Vagina (tissue), 2 donors: Measurements from ENCODE around the gene CAMK2A.

Experiments used
- POLR2A ChIP-seq, 2 donors: fragments of 450-650 bp; IDR thresholded peaks; one replicate each; pipeline ENCODE4 v1.6.1; 2017; ENCODE audit warnings: antibody characterized with exemption in 2 of 2, mild to moderate bottlenecking in 2 of 2, moderate library complexity in 2 of 2
- POLR2AphosphoS5 ChIP-seq, 2 donors: sonication (generic); formaldehyde crosslinking; IDR thresholded peaks; one replicate each; pipeline ENCODE4 v1.9.0; 2017; ENCODE audit warnings: antibody characterized with exemption in 2 of 2, mild to moderate bottlenecking in 2 of 2, low read depth in 1 of 2; ENCODE audit not compliant: insufficient read depth in 1 of 2
- TF ChIP-seq, protein P1 (sequence below), 3 experiments: fragments of 450-650 bp in 2 of 3; fragments of 200-600 bp in 1 of 3; sonication (generic) in 1 of 3; IDR thresholded peaks; one replicate each; pipeline ENCODE4 v1.5.1; 2017 to 2019; ENCODE audit warnings: antibody characterized with exemption in 3 of 3, mild to moderate bottlenecking in 2 of 3, moderate library complexity in 2 of 3

DNA sequence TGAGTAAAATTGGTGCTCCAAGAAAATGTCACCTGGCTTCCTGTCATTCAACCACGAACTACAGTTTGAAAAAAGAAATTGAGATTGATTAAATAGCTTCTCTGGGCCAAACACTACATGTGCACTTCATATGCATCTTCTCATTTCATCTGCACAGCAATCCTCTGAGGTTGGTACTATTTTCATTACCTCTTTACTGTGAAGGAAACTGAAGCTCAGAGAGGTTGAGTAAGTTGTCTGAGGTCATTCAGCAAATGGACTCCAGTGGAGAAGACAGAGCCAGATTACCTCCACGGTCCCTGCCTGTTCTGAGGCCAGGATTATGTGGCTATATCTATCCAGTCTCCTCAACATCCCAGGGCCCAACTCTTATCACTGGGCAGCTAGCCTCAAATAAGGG is 53.3 kb downstream of the CAMK2A start:
- TF ChIP-seq POLR2A (IDR thresholded peaks at IDR 0.05) (no peak), POLR2AphosphoS5 (IDR thresholded peaks at IDR 0.05; ENCODE audit: insufficient read depth in 1 of 2, low read depth in 1 of 2) (no peak)
- TF ChIP-seq, protein P1, sequence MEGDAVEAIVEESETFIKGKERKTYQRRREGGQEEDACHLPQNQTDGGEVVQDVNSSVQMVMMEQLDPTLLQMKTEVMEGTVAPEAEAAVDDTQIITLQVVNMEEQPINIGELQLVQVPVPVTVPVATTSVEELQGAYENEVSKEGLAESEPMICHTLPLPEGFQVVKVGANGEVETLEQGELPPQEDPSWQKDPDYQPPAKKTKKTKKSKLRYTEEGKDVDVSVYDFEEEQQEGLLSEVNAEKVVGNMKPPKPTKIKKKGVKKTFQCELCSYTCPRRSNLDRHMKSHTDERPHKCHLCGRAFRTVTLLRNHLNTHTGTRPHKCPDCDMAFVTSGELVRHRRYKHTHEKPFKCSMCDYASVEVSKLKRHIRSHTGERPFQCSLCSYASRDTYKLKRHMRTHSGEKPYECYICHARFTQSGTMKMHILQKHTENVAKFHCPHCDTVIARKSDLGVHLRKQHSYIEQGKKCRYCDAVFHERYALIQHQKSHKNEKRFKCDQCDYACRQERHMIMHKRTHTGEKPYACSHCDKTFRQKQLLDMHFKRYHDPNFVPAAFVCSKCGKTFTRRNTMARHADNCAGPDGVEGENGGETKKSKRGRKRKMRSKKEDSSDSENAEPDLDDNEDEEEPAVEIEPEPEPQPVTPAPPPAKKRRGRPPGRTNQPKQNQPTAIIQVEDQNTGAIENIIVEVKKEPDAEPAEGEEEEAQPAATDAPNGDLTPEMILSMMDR (IDR thresholded peaks at IDR 0.05) = no peak
